ENCODE measurements around the gene TM9SF3. TPM values are rescaled to one million over a fixed set of nuclear protein-coding genes. Genes with fewer than 3 reads are reported as not detected.

TM9SF3 gene
- 76.8 TPM for polyA plus RNA-seq (ENCODE audit: insufficient read length)

- peak; percentile 94 for DNase-seq
Observed at GRCh38 chr10:96586419-96587263, at the start of gene TM9SF3. TM9SF3 (minus strand) TSS chr10:96587012; CDS start chr10:96586835, 177 bp downstream.

DNA sequence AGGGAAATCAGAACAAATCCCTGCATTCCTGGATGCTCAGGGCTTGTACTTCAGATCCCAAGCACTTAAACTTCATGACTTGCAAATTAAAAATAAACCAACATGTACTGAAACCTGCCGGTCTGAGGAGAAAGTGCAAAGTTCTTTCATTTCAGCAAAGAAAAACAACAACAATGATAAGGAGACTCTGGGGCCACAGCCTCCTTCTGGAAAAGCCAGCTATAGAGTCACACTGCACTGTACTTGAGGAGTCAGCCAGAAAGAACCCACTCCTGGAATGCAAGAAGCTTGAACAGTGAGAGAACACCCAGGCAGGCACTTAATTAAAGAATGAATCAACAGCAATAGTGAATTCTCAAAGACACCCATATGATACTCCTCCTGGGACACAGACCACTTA lies 49.7 kb upstream of the TM9SF3 start:
- no peak for DNase-seq

DNA sequence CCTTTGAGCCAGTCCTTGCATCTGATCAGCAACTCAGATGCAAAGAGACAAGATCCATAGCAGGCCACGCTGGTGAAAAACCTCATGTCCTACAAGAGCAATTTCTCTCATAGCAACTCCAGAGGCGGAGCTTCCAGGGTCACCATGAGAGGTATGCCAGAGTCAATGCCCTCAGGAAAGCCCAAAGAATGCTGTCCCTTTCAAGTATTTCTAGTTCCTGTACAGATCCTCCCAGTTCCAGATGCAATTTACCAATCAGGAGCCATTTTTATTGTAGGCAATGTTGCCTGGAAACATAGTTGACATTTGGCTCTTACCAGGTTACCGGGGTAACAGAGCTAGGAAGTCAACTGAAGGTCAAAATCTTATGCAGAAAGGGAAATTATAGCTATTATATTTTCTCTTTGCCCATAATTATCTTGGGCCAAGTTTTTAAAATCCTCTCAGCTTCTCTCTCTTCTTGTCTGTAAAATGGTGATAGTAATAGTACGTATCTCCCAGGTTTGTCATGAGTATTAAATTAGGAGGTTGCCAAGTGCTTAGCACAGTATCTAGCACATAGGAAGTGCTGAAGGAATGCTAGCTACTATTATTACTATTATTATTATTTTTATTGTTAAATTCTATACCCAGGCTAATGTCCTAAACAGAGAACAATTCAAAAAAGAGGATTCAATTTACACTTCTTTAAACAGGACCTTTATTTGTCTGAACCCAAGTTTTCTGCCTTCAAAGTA lies 46.3 kb upstream of the TM9SF3 start:
- no peak for DNase-seq

DNA sequence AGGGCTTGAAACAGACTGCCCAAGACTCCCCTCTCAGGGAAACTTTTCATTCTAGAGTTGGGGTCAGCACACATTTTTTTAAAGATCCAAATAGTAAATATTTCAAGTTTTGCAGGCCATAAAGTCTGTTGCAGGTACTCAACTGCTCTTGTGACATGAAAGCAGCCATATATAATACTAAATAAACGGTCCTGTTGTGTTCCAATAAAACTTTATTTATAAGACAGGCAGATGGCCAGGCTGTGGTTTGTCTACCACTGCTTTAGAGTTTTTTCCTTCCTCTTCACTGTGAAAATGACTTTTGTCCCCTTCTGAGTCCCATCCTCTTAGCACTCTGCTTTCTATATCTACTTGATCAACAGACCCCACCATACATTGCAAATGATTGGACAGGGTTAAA lies 40.5 kb upstream of the TM9SF3 start:
- DNase-seq, result no peak

GRCh38 chr10:96626795-96627194 lies 40.0 kb upstream of the TM9SF3 start:
- no peak for DNase-seq

GRCh38 chr10:96625173-96625572 lies 38.4 kb upstream of the TM9SF3 start:
- no peak for DNase-seq

DNA sequence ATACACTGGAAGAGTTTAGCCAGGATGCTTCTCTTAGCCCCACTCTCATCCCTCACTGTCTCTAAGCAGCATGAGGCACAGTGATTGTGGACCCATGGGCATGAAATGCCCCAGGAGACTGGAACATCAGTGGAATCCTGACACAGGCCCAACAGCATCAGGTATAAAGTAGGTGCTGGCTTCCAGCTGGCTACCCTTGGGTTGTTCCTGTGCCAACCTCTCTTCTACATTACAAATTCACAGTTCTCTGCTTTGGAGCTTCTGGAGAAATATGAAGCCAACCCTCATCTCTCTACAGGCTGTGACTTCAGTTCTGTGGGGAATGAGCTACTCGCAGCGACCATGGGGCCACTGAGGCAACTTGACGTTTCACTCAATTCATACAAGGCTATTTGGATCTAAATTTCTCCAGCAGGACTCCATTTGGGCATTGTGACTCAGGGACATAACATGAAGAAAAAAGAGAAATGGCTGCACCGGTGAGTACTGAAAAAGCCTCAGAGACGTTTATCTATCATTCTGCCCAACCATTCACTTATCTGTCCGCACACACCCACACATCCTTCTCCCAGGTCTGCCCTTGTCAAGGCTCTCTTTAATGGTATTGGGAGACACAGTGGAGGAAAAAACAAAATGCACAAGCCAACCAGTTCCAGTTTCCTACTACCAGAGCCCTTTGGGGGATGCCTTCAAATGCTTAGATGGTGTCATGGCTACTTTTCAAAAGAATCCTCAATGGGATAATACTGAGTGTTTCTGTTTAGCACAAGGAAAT lies 35.4 kb upstream of the TM9SF3 start:
- DNase-seq, result no peak

DNA sequence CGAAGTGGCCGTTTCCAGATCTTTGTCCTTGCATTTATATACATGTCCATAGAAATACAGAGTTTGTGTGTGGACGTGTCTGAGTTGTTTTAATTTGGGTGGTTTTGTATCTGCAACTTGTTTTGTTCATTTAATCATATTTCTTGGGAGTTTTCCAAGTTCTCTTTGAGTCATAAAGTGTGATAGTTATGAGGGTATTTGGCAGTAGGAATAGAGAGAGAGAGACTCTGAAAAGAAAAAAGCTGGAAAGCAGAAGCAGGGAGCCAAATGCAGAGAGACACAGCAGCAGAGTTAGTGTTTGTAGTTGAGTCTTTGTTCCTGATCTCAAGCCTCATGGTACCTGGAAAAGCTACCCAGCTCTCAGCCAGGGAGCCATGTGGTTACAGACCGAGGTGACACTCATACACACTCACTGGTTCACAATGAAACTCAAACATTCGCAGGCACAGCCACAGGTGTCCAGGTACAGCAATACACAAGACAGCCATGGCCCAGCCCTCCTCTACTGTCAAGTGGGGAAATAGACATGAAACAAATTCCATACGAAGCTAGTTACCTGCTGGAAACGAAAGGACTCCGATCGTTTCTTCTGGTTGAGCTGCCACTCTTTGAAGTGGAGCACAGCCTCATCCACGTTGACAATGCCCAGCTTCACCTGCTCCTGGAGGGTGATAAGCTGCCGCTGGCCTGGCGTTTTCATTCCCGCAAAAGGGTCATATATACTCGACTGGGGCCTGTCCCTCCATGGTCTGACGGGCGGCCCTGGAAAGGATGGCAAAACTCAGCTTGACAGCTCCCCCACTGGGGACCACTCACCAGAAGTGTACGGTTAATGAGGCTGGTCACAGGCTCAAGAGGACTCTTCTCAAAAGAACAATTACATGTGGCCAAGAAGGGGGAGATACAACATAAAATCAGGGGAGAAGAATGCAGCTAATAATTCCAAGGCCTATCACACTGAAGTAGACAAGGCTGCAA lies 33.3 kb upstream of the TM9SF3 start:
- DNase-seq, result no peak

DNA sequence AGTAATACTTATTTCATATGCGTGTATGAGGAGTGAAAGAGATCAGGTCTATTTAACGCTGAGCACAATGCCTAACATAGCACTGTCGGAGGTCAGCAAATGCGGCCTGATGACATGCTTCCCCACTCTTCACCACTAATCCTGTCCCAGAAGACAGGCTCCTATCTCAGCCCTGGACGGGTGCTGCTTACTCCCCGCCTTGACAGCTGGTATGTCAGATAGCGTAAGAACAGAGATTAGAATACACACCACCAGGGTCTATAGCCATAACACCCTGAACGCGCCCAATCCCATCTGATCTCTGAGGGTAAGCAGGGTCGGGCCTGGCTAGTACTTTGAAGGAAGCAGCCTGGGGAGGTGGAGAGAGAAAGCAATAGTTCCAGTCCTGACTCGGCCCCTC lies 32.3 kb upstream of the TM9SF3 start:
- DNase-seq, result no peak

GRCh38 chr10:96618653-96619052 lies 31.8 kb upstream of the TM9SF3 start:
- DNase-seq, result no peak

GRCh38 chr10:96616961-96617360 lies 30.1 kb upstream of the TM9SF3 start:
- no peak for DNase-seq

- DNase-seq, result no peak
Observed at GRCh38 chr10:96614515-96614914, 27.7 kb upstream of the TM9SF3 start.

- no peak for DNase-seq
Observed at GRCh38 chr10:96613576-96613975, 26.8 kb upstream of the TM9SF3 start.

- no peak for DNase-seq
Observed at GRCh38 chr10:96612055-96612830, 25.4 kb upstream of the TM9SF3 start.

DNA sequence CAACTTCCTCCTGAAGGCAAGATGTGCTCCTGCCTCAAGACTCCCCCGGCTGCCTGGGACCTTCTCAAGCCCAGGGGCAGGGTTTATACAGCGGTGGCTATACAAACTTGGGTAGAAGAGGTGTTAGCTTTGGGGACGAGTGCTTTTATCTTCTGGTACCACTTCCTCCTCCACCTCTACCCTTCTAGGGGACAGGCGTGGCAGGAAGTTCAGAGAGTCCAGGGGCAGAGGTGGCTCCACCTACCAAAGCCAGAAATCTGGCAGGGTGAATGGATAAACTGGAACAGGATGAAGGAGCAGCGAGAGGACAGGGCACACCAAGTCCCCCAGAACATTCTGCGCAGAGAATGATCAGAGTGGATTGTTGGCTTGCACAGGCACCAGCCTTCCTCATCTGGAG lies 24.0 kb upstream of the TM9SF3 start:
- DNase-seq, result no peak

DNA sequence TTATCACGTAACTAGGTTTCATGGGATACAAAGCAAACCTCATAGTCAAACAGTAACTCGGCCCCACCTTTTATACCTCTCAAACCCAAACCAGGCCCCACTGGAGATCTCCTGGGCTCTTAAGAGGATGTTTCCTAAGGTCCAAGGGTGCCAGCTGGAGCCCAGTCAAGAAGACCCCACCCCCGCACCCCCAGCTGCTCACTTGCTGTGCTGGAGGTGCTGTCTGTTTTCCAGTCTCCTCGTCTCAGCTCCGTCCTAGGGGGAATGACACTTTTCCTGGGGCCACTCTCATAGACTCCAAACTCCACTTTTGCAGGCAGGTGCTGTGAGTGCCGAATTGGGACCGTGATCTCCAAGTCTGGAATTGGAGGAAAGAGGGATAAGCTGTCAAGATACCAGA lies 22.7 kb upstream of the TM9SF3 start:
- DNase-seq, result no peak

- no peak for DNase-seq
Observed at GRCh38 chr10:96608805-96609204, 22.0 kb upstream of the TM9SF3 start.

GRCh38 chr10:96608262-96608661 lies 21.4 kb upstream of the TM9SF3 start:
- DNase-seq, result no peak

GRCh38 chr10:96606946-96607345 lies 20.1 kb upstream of the TM9SF3 start:
- no peak for DNase-seq

GRCh38 chr10:96606216-96606615 lies 19.4 kb upstream of the TM9SF3 start:
- no peak for DNase-seq

- no peak for DNase-seq
Observed at GRCh38 chr10:96600337-96600736, 13.5 kb upstream of the TM9SF3 start.
